ENCODE results near the gene NKPD1.

DNA sequence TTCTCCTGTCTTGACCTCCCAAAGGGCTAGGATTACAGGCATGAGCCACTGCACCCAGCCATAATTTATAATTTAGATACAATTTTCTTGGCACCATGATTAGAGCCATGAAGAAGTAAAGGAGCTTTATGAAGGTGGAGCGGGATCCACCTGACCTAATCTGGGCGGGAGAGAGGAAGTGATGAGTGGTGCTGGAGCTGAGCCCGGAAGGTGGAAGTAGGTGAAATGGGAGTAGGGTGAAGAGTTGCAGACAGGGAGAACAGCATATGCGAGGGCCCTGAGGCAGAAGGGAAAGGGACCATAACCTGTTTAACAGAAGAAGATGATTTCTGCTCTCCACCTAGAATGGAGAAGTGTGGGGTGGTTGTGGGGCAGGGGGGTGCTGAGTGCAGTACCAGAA lies 22.0 kb upstream of the NKPD1 start:
- TF ChIP-seq POLR2A (IDR thresholded peaks at IDR 0.05; ENCODE audit: low read depth, low read length) (no peak), POLR2AphosphoS5 (IDR thresholded peaks at IDR 0.05; ENCODE audit: low read depth, low read length) (no peak), SPI1 (IDR thresholded peaks at IDR 0.05; ENCODE audit: low read depth, low read length) (no peak), TAF1 (IDR thresholded peaks at IDR 0.05; ENCODE audit: low read depth, low read length) (no peak), POU2F2 (IDR thresholded peaks at IDR 0.05; ENCODE audit: low read depth, low read length) (no peak)

Measured in GM12891 (cell line).